SJSA1 (cell line): ENCODE measurements around the gene GALNT6. TPM values are rescaled to one million over a fixed set of nuclear protein-coding genes. Genes with fewer than 3 reads are reported as not detected.

Source experiments
- DNase-seq, 2 experiments: peaks; one replicate each; pipeline ENCODE4 v3.0.0-alpha.2; 2015 to 2020; ENCODE audit warnings: low spot score in 2 of 2, low read depth in 1 of 2
- H3K27ac ChIP-seq: fragments of 250-450 bp; sonication (Bioruptor Pico); 2 replicates; pipeline ENCODE4 v1.5.1; 2020; ENCODE audit warnings: mild to moderate bottlenecking, moderate library complexity
- H3K27me3 ChIP-seq: fragments of 250-450 bp; sonication (Bioruptor Pico); replicated peaks from 2 replicates; pipeline ENCODE4 v1.5.1; 2020; ENCODE audit warnings: mild to moderate bottlenecking, moderate library complexity
- H3K36me3 ChIP-seq: fragments of 250-450 bp; sonication (Bioruptor Pico); 2 replicates; pipeline ENCODE4 v1.5.1; 2020; ENCODE audit warnings: mild to moderate bottlenecking
- H3K4me1 ChIP-seq: fragments of 250-450 bp; sonication (Bioruptor Pico); replicated peaks from 2 replicates; pipeline ENCODE4 v1.6.1; 2021; ENCODE audit warnings: mild to moderate bottlenecking
- H3K4me3 ChIP-seq: fragments of 250-450 bp; sonication (Bioruptor Pico); 2 replicates; pipeline ENCODE4 v1.5.1; 2020; ENCODE audit warnings: mild to moderate bottlenecking
- H3K9me3 ChIP-seq: fragments of 250-450 bp; sonication (Bioruptor Pico); replicated peaks from 2 replicates; pipeline ENCODE4 v1.5.1; 2020; ENCODE audit warnings: mild to moderate bottlenecking
- total RNA-seq: library from RNA; depleted of rRNA; stranded (reverse); fragments of >200 nt; shearing (Covaris generic); gene quantifications from 2 replicates; pipeline ENCODE4 v1.2.3, GENCODE V29; 2014; rRNA removed

Gene GALNT6
- total RNA-seq, 1 experiment from 2014 or later, result 30.8 TPM

DNA sequence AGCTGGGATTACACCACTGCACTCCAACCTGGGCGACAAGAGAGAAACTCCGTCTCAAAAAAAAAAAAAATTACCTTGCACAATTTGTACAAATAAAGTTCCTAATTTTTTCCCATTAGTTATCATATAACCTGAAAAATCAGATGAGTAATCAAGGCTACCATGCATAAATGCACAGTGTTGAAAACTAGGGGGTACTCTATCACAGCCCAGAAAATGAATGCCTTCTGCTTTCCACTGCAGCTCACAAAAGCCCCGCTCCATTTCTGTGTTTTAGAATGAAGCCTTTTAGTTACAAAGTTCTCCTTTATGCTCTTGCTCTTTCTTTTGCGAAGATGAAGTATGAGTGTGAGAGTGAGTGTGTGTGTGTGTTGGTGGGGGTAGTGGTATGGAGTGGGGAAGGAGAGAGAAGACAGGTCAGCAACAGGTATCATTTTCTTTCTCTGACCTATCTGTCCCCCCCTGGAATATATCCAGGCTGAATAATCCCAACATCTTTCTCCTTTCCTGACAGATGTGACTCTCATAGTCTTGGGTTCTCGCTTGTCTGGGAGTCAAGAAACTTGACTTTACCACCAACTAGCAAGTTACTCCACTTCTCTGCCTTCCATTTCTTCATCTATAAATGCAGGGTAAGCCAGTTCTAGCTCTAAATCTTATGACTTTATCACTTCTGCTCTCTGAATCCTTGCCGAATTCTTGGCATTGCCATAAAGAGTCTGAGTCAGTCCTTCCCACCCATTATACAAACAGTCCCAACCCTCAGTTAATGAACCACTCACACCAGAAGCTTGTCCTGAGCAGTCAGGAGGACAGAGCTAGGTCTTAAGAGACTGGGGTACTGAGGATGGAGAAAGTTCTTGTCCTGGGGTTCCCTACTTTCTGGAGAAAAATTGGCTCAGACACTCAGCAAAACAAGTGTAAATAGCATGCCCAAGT, 83.3 kb downstream of the GALNT6 start:
- Histone ChIP-seq H3K27me3 (no peaks in the 10 kb centered on the region), H3K9me3 (no peaks in the 10 kb centered on the region), H3K36me3 (no peaks in the 10 kb centered on the region), H3K27ac (peak overlapping the region; percentile 16), H3K4me3 (no peak overlapping the region), H3K4me1 (peaks cover 18% of the 10 kb centered on the region)
- peak; percentile 49 to 59 for DNase-seq

- Histone ChIP-seq H3K4me1 (peaks cover 18% of the 10 kb centered on the region), H3K27me3 (no peaks in the 10 kb centered on the region), H3K36me3 (no peaks in the 10 kb centered on the region), H3K4me3 (no peak overlapping the region), H3K9me3 (no peaks in the 10 kb centered on the region), H3K27ac (no peak overlapping the region)
- DNase-seq, result no peak
Observed at GRCh38 chr12:51306507-51306906, 84.7 kb downstream of the GALNT6 start.

Other genes with a start within 250 kb of the GALNT6 start
- 6.9 and 8.8 TPM in 2 replicates for gene TFCP2, start 218.3 kb downstream of the GALNT6 start, total RNA-seq
- gene POU6F1, start 173.3 kb downstream of the GALNT6 start, total RNA-seq, result 1.2 and 5.8 TPM in 2 replicates
- 79.9 and 153 TPM in 2 replicates for gene DAZAP2, start 152.6 kb downstream of the GALNT6 start, total RNA-seq
- gene SMAGP, start 121.0 kb downstream of the GALNT6 start, total RNA-seq, result 22.8 and 32.5 TPM in 2 replicates
- 0.08 TPM in 1 of 2 replicates, not detected in the other for gene BIN2, start 67.2 kb downstream of the GALNT6 start, total RNA-seq
- gene CELA1, start 44.7 kb downstream of the GALNT6 start, total RNA-seq, result 0.56 and 1.2 TPM in 2 replicates
- gene SLC4A8, start 33.4 kb upstream of the GALNT6 start, total RNA-seq, result 6.2 and 29.0 TPM in 2 replicates
- 1.4 and 4.3 TPM in 2 replicates for gene SCN8A, start 199.8 kb upstream of the GALNT6 start, total RNA-seq